ENCODE measurements around the gene DBT. TPM values are rescaled to one million over a fixed set of nuclear protein-coding genes. Genes with fewer than 3 reads are reported as not detected.

DBT gene
- total RNA-seq, 1 experiment from 2014 or later: 16.8 TPM

DNA sequence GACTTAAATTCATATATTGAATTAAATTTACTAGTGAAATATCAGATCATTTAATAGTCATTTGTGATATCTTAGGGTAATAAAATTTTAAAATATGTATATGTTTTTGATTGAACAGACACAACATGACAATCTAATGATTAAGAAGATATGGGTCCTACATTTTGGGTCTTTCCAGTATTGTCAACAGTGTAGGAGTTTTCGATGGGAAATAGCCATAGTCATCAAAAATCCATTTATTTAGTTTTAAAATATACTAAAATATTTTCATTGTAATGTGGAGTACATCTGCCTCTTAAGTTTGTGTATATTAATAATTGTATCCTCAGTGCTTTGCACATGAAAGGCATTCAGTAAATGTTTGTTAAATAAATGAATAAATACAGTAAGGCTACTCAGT, 102.7 kb downstream of the DBT start:
- Histone ChIP-seq H3K4me1 (ENCODE audit: insufficient read depth, low read length, poor library complexity, severe bottlenecking) (no peaks in the 10 kb centered on the region), H3K4me3 (ENCODE audit: low read depth, low read length, poor library complexity, severe bottlenecking) (no peak overlapping the region), H3K9me3 (ENCODE audit: low read depth, low read length, poor library complexity, severe bottlenecking) (no peaks in the 10 kb centered on the region), H3K36me3 (ENCODE audit: insufficient read depth, low read length, poor library complexity, severe bottlenecking) (peaks cover 52% of the 10 kb centered on the region), H3K27me3 (replicated peaks; ENCODE audit: insufficient read depth, low read depth, low read length, poor library complexity) (no peaks in the 10 kb centered on the region), H3K27ac (ENCODE audit: low read depth, low read length, poor library complexity, severe bottlenecking) (no peak overlapping the region)
- no TSS peak for BruUV-seq (replicated peaks)
- intact Hi-C loops (cut with micrococcal nuclease; ENCODE audit: unreplicated experiment): no loop called here
- POLR2A ChIA-PET (ENCODE audit: low non-redundant PET): no interaction called here
- DNase-seq (ENCODE audit: low spot score): no peak
- TF ChIP-seq EZH2 (IDR thresholded peaks at IDR 0.05; ENCODE audit: borderline replicate concordance, low read depth, low read length, poor library complexity, severe bottlenecking): no peak
- TF ChIP-seq, protein P1, sequence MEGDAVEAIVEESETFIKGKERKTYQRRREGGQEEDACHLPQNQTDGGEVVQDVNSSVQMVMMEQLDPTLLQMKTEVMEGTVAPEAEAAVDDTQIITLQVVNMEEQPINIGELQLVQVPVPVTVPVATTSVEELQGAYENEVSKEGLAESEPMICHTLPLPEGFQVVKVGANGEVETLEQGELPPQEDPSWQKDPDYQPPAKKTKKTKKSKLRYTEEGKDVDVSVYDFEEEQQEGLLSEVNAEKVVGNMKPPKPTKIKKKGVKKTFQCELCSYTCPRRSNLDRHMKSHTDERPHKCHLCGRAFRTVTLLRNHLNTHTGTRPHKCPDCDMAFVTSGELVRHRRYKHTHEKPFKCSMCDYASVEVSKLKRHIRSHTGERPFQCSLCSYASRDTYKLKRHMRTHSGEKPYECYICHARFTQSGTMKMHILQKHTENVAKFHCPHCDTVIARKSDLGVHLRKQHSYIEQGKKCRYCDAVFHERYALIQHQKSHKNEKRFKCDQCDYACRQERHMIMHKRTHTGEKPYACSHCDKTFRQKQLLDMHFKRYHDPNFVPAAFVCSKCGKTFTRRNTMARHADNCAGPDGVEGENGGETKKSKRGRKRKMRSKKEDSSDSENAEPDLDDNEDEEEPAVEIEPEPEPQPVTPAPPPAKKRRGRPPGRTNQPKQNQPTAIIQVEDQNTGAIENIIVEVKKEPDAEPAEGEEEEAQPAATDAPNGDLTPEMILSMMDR (conservative IDR thresholded peaks at IDR 0.05; ENCODE audit: low read depth, low read length): no peak
- CTCF ChIA-PET: no interaction called here

DNA sequence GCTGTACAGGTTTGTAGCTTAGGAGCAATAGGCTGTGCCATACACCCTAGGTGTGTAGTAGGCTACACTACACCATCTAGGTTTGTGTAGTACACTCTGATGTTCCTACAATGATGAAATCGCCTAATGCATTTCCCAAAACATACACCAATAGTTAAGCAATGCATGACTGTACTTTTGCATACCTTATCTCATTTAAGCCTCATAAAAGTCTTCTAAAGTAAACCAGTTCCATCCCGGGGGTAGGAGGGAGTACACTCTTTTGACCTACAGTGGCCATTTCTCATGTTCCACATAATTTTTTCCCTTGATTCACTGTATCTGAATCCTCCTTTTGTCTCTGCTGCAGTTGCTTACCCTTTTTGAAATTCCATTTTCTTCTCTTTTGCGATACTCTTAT, 104.5 kb downstream of the DBT start:
- no peak for TF ChIP-seq EZH2 (IDR thresholded peaks at IDR 0.05; ENCODE audit: borderline replicate concordance, low read depth, low read length, poor library complexity, severe bottlenecking)
- TF ChIP-seq, protein P1 (conservative IDR thresholded peaks at IDR 0.05; ENCODE audit: low read depth, low read length): no peak
- POLR2A ChIA-PET (ENCODE audit: low non-redundant PET): no interaction called here
- H3K9me3 ChIP-seq (ENCODE audit: low read depth, low read length, poor library complexity, severe bottlenecking): no peaks in the 10 kb centered on the region
- H3K27me3 ChIP-seq (replicated peaks; ENCODE audit: insufficient read depth, low read depth, low read length, poor library complexity): no peaks in the 10 kb centered on the region
- no peak overlapping the region for H3K4me3 ChIP-seq (ENCODE audit: low read depth, low read length, poor library complexity, severe bottlenecking)
- CTCF ChIA-PET: no interaction called here
- intact Hi-C loops (cut with micrococcal nuclease; ENCODE audit: unreplicated experiment): no loop called here
- H3K4me1 ChIP-seq (ENCODE audit: insufficient read depth, low read length, poor library complexity, severe bottlenecking): no peaks in the 10 kb centered on the region
- BruUV-seq (replicated peaks): no TSS peak
- no peak for DNase-seq (ENCODE audit: low spot score)
- no peak overlapping the region for H3K27ac ChIP-seq (ENCODE audit: low read depth, low read length, poor library complexity, severe bottlenecking)
- H3K36me3 ChIP-seq (ENCODE audit: insufficient read depth, low read length, poor library complexity, severe bottlenecking): peaks cover 68% of the 10 kb centered on the region

DNA sequence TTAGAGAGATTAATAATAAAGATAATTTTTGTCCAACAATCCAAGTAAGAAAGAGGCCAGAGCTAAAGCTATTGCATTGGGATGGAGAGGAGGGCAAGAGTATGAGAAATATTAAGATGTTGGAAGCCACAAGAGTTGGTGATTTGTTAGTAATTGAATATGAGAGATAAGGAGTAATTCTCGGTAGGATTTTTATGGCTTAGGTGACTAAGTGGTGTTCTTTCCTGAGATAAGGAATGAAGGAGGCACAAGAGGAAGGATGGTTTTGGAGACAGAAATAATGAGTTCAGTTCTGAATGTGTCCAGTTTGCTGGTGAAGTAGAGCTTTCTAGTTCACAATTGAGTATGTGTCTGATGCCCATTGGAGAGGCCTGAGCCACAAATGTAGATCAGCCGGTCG, 107.3 kb downstream of the DBT start:
- CTCF ChIA-PET: no interaction called here
- Histone ChIP-seq H3K4me3 (ENCODE audit: low read depth, low read length, poor library complexity, severe bottlenecking) (no peak overlapping the region), H3K27me3 (replicated peaks; ENCODE audit: insufficient read depth, low read depth, low read length, poor library complexity) (no peaks in the 10 kb centered on the region), H3K4me1 (ENCODE audit: insufficient read depth, low read length, poor library complexity, severe bottlenecking) (no peaks in the 10 kb centered on the region), H3K36me3 (ENCODE audit: insufficient read depth, low read length, poor library complexity, severe bottlenecking) (peaks cover 62% of the 10 kb centered on the region), H3K27ac (ENCODE audit: low read depth, low read length, poor library complexity, severe bottlenecking) (no peak overlapping the region), H3K9me3 (ENCODE audit: low read depth, low read length, poor library complexity, severe bottlenecking) (no peaks in the 10 kb centered on the region)
- BruUV-seq (replicated peaks): no TSS peak
- POLR2A ChIA-PET (ENCODE audit: low non-redundant PET): no interaction called here
- no peak for DNase-seq (ENCODE audit: low spot score)
- intact Hi-C loops (cut with micrococcal nuclease; ENCODE audit: unreplicated experiment): no loop called here
- TF ChIP-seq, protein P1 (conservative IDR thresholded peaks at IDR 0.05; ENCODE audit: low read depth, low read length): no peak
- TF ChIP-seq EZH2 (IDR thresholded peaks at IDR 0.05; ENCODE audit: borderline replicate concordance, low read depth, low read length, poor library complexity, severe bottlenecking): no peak
